DOHH2 (cell line): ENCODE data around the gene LCE2B.

Source experiments
- H3F3A ChIP-seq: fragments of 200-600 bp; sonication (generic), shearing (Covaris generic); 2 replicates; pipeline ENCODE4 v1.6.0; 2016; ENCODE audit warnings: antibody characterized with exemption, mild to moderate bottlenecking; ENCODE audit not compliant: control insufficient read depth, insufficient read depth
- H3K27ac ChIP-seq: fragments of 200-600 bp; sonication (generic); 2 replicates; pipeline ENCODE4 v1.5.1; 2014; ENCODE audit warnings: low read depth, mild to moderate bottlenecking, low read length, moderate library complexity
- H3K27me3 ChIP-seq: fragments of 200-600 bp; sonication (generic); 2 replicates; pipeline ENCODE4 v1.6.1; 2014; ENCODE audit warnings: mild to moderate bottlenecking, low read length, mixed read lengths; ENCODE audit not compliant: control insufficient read depth
- H3K36me3 ChIP-seq: fragments of 200-600 bp; sonication (generic); 2 replicates; pipeline ENCODE4 v1.6.1; 2014; ENCODE audit warnings: mild to moderate bottlenecking, low read length, moderate library complexity, mixed read lengths; ENCODE audit not compliant: control insufficient read depth
- H3K4me1 ChIP-seq: fragments of 200-600 bp; sonication (generic); 2 replicates; pipeline ENCODE4 v1.6.1; 2014; ENCODE audit warnings: mild to moderate bottlenecking, low read length, mixed read lengths; ENCODE audit not compliant: control insufficient read depth
- H3K4me2 ChIP-seq: fragments of 200-600 bp; sonication (generic); 2 replicates; pipeline ENCODE4 v1.6.0; 2014; ENCODE audit warnings: mild to moderate bottlenecking, low read length, moderate library complexity
- H3K4me3 ChIP-seq: fragments of 200-600 bp; sonication (generic); 2 replicates; pipeline ENCODE4 v1.5.1; 2014; ENCODE audit warnings: mild to moderate bottlenecking, low read length, mixed read lengths
- H3K79me2 ChIP-seq: fragments of 200-600 bp; sonication (generic); 2 replicates; pipeline ENCODE4 v1.6.1; 2014; ENCODE audit warnings: mild to moderate bottlenecking, low read length, mixed read lengths; ENCODE audit not compliant: control insufficient read depth
- H3K9me2 ChIP-seq: fragments of 200-600 bp; sonication (generic); replicated peaks from 2 replicates; pipeline ENCODE4 v1.6.1; 2014; ENCODE audit warnings: mild to moderate bottlenecking, low read length, mixed read lengths; ENCODE audit not compliant: control insufficient read depth
- H3K9me3 ChIP-seq: fragments of 200-600 bp; sonication (generic); 2 replicates; pipeline ENCODE4 v1.6.1; 2014; ENCODE audit warnings: antibody characterized with exemption, low read length, mixed read lengths; ENCODE audit not compliant: control insufficient read depth, insufficient read depth
- H4K20me1 ChIP-seq: fragments of 200-600 bp; sonication (generic); 2 replicates; pipeline ENCODE4 v1.6.0; 2014; ENCODE audit warnings: low read depth, mild to moderate bottlenecking, antibody characterized with exemption, low read length, moderate library complexity; ENCODE audit not compliant: control insufficient read depth, insufficient read depth
- EZH2phosphoT487 ChIP-seq: fragments of 200-600 bp; sonication (generic); IDR thresholded peaks from 2 replicates; pipeline ENCODE4 v1.6.1; 2017; ENCODE audit warnings: borderline replicate concordance, mild to moderate bottlenecking, antibody characterized with exemption, low read length, moderate library complexity, mixed read lengths
- TF ChIP-seq, protein P1 (sequence below): fragments of 200-600 bp; sonication (generic); IDR thresholded peaks from one replicate; pipeline ENCODE4 v1.5.1; 2014; ENCODE audit warnings: antibody characterized with exemption, mild to moderate bottlenecking, low read depth, low read length; ENCODE audit not compliant: poor library complexity, severe bottlenecking

The LCE2B gene

DNA sequence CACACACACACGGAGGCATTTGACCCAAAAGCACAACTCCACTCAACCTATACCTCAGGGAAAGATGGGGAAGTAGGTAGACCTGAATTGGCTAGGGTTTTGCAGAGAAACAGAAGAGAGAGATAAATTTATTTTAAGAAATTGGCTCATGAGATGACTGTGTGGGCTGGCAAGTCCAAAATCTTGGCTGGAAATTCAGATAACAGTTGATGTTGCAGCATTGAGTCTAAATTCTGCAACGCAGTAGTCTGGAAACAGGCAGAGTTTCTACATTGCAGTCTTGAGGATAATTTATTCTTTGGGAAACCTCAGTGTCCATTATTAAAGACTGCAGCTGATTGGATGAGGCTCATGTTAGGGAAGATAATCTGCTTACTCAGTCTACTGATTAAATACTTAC is 4.3 kb upstream of the LCE2B start:
- H3K4me3 ChIP-seq: no peak overlapping the region
- H4K20me1 ChIP-seq: no peaks in the 10 kb centered on the region
- no peaks in the 10 kb centered on the region for H3K36me3 ChIP-seq
- H3K79me2 ChIP-seq: no peaks in the 10 kb centered on the region
- no peak overlapping the region for H3K27ac ChIP-seq
- H3K9me3 ChIP-seq: no peaks in the 10 kb centered on the region
- H3K9me2 ChIP-seq: no peaks in the 10 kb centered on the region
- H3K4me2 ChIP-seq: no peak overlapping the region
- H3K4me1 ChIP-seq: no peaks in the 10 kb centered on the region
- TF ChIP-seq, protein P1, sequence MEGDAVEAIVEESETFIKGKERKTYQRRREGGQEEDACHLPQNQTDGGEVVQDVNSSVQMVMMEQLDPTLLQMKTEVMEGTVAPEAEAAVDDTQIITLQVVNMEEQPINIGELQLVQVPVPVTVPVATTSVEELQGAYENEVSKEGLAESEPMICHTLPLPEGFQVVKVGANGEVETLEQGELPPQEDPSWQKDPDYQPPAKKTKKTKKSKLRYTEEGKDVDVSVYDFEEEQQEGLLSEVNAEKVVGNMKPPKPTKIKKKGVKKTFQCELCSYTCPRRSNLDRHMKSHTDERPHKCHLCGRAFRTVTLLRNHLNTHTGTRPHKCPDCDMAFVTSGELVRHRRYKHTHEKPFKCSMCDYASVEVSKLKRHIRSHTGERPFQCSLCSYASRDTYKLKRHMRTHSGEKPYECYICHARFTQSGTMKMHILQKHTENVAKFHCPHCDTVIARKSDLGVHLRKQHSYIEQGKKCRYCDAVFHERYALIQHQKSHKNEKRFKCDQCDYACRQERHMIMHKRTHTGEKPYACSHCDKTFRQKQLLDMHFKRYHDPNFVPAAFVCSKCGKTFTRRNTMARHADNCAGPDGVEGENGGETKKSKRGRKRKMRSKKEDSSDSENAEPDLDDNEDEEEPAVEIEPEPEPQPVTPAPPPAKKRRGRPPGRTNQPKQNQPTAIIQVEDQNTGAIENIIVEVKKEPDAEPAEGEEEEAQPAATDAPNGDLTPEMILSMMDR: no peak
- no peak for TF ChIP-seq EZH2phosphoT487
- H3F3A ChIP-seq: no peaks in the 10 kb centered on the region
- H3K27me3 ChIP-seq: peaks cover 2% of the 10 kb centered on the region; the same call in 1 of the 2 replicates

DNA sequence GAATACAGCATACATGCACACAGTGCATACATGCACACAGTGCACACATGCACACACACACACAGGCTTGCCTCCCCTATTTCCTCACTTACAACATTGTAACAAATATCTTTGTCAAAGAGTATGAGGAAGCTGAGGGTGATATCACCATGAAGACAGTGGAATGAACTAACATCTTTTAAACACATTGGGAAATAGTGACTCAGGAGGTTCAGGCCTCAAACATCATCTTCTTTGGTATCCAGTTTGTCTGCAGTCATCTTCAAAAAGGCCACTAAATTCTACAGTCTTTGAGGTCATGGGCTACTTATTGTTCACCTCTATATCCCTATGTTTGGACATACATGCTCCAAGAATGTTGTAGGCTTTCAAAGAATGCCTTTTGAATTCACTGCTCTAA is 2.1 kb upstream of the LCE2B start:
- no peak overlapping the region for H3K4me2 ChIP-seq
- TF ChIP-seq EZH2phosphoT487: no peak
- TF ChIP-seq, protein P1: no peak
- no peaks in the 10 kb centered on the region for H3K79me2 ChIP-seq
- H4K20me1 ChIP-seq: no peaks in the 10 kb centered on the region
- no peaks in the 10 kb centered on the region for H3F3A ChIP-seq
- H3K27me3 ChIP-seq: peaks cover 2% of the 10 kb centered on the region; the same call in 1 of the 2 replicates
- no peak overlapping the region for H3K27ac ChIP-seq
- no peaks in the 10 kb centered on the region for H3K9me2 ChIP-seq
- no peaks in the 10 kb centered on the region for H3K4me1 ChIP-seq
- no peak overlapping the region for H3K4me3 ChIP-seq
- H3K9me3 ChIP-seq: no peaks in the 10 kb centered on the region
- H3K36me3 ChIP-seq: no peaks in the 10 kb centered on the region

DNA sequence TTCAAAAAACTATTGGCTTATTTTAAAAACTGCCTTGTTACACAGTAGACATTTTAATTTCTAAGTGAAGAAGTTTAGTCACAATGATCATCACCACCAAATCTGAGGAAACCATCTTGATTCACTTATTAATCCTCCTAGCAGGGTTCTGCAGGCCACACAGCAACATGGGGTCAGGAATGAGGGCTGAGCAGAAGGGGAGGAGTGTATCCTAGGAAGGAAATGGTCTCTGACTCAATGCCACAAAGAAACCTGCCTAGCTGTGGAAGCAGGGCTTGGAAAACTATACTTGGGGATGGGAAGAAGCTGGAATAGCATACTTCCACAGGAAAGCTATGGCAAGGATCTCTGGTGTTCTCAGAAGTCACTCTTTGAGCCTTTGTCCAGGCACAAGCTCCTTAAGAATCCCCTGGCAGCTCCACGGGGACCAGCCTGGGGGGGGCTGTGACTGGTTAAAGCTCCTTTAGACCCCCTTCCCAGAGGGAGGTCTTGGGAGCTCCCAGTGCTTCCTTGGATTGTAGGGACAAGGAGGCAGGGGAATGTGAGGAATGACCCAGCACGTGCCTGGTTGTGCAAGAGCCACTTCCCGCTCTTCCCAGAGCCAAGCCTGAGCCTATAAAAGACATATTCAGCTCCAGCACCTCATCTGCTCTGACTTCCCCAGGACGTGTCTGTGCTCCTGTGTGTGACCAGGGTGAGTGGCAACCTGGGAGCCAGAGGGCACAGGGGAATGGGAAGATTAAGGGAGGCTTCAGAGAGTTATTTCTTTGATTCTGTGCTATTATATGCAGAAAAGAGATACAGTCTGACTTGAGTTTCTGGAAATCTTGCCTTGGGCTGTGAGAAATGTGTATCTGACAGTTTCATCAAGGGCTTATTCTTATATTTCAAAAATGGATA is 12.0 kb downstream of the LCE2B start, which contains the start of gene LCE2A:
Gene LCE2A, plus strand, starts transcription at position 645 of the 900 bp plus-strand sequence. CDS start 557 bp downstream, outside the sequence.
- Histone ChIP-seq H3K4me2 (no peak within 1 kb of the TSS), H3F3A (no peaks in the 10 kb centered on the region), H3K4me1 (no peaks in the 10 kb centered on the region), H3K9me2 (no peaks in the 10 kb centered on the region), H3K27ac (no peak within 1 kb of the TSS), H3K27me3 (no peaks in the 10 kb centered on the region), H3K79me2 (no peaks in the 10 kb centered on the region), H4K20me1 (no peaks in the 10 kb centered on the region), H3K9me3 (no peaks in the 10 kb centered on the region), H3K4me3 (no peak within 1 kb of the TSS), H3K36me3 (no peaks in the 10 kb centered on the region)
- TF ChIP-seq EZH2phosphoT487: no peak
- TF ChIP-seq, protein P1: no peak
